ENCODE results near the gene TMEM147.

Gene TMEM147

GRCh38 chr19:35498984-35499527, 46.4 kb upstream of the TMEM147 start:
- no peak for DNase-seq (ENCODE audit: low read depth in 1 of 2, low spot score in 1 of 2)
- Histone ChIP-seq H3K4me3 (replicated peaks; ENCODE audit: insufficient read depth, low read length) (no peak overlapping the region), H3K27me3 (ENCODE audit: insufficient read depth, poor library complexity, severe bottlenecking) (peaks cover 2% of the 10 kb centered on the region), H3K27ac (replicated peaks) (no peak overlapping the region)
- TF ChIP-seq POLR2AphosphoS5 (IDR thresholded peaks at IDR 0.05; ENCODE audit: low read depth) (no peak), CTCF (IDR thresholded peaks at IDR 0.05; ENCODE audit: insufficient read depth, low read length) (no peak), SPI1 (IDR thresholded peaks at IDR 0.05; ENCODE audit: borderline replicate concordance, low read depth) (no peak), REST (IDR thresholded peaks at IDR 0.05; ENCODE audit: insufficient replicate concordance, low read depth) (no peak), GABPA (IDR thresholded peaks at IDR 0.05; ENCODE audit: low read depth) (no peak)

GRCh38 chr19:35500611-35501010, 44.8 kb upstream of the TMEM147 start:
- H3K27ac ChIP-seq (replicated peaks) = no peak overlapping the region
- TF ChIP-seq POLR2AphosphoS5 (IDR thresholded peaks at IDR 0.05; ENCODE audit: low read depth) (no peak), GABPA (IDR thresholded peaks at IDR 0.05; ENCODE audit: low read depth) (no peak), CTCF (IDR thresholded peaks at IDR 0.05; ENCODE audit: insufficient read depth, low read length) (no peak), SPI1 (IDR thresholded peaks at IDR 0.05; ENCODE audit: borderline replicate concordance, low read depth) (no peak), REST (IDR thresholded peaks at IDR 0.05; ENCODE audit: insufficient replicate concordance, low read depth) (no peak)
- DNase-seq (ENCODE audit: low read depth in 1 of 2, low spot score in 1 of 2) = no peak
- peaks cover 5% of the 10 kb centered on the region for H3K27me3 ChIP-seq (ENCODE audit: insufficient read depth, poor library complexity, severe bottlenecking)
- no peak overlapping the region for H3K4me3 ChIP-seq (replicated peaks; ENCODE audit: insufficient read depth, low read length)

- H3K27me3 ChIP-seq (ENCODE audit: insufficient read depth, poor library complexity, severe bottlenecking) = peaks cover 11% of the 10 kb centered on the region
- H3K27ac ChIP-seq (replicated peaks) = no peak overlapping the region
- no peak for DNase-seq (ENCODE audit: low read depth in 1 of 2, low spot score in 1 of 2)
- H3K4me3 ChIP-seq (replicated peaks; ENCODE audit: insufficient read depth, low read length) = no peak overlapping the region
- TF ChIP-seq SPI1 (IDR thresholded peaks at IDR 0.05; ENCODE audit: borderline replicate concordance, low read depth) = no peak
- no peak for TF ChIP-seq POLR2AphosphoS5 (IDR thresholded peaks at IDR 0.05; ENCODE audit: low read depth)
- no peak for TF ChIP-seq REST (IDR thresholded peaks at IDR 0.05; ENCODE audit: insufficient replicate concordance, low read depth)
- no peak for TF ChIP-seq CTCF (IDR thresholded peaks at IDR 0.05; ENCODE audit: insufficient read depth, low read length)
- no peak for TF ChIP-seq GABPA (IDR thresholded peaks at IDR 0.05; ENCODE audit: low read depth)
Measured at GRCh38 chr19:35501684-35502083, 43.7 kb upstream of the TMEM147 start.

All from HL-60 (cell line).